WTC11 (cell line): Measurements from ENCODE around the gene PHYHD1.

ENCODE experiments used
- CREB1 ChIP-seq: sonication (generic); formaldehyde crosslinking; IDR thresholded peaks from 2 replicates; pipeline ENCODE4 v1.8.0; 2023; ENCODE audit warnings: mild to moderate bottlenecking, missing genetic modification reagents
- ETV6 ChIP-seq: sonication (generic); formaldehyde crosslinking; IDR thresholded peaks from 2 replicates; pipeline ENCODE4 v1.8.1; 2022; ENCODE audit warnings: mild to moderate bottlenecking, missing genetic modification reagents
- IRF2 ChIP-seq: sonication (generic); formaldehyde crosslinking; IDR thresholded peaks from 2 replicates; pipeline ENCODE4 v1.8.0; 2022; ENCODE audit warnings: low read depth, missing genetic modification reagents, borderline replicate concordance
- NFE2L1 ChIP-seq: sonication (generic); formaldehyde crosslinking; IDR thresholded peaks from 2 replicates; pipeline ENCODE4 v1.8.1; 2023; ENCODE audit warnings: missing genetic modification reagents
- SP1 ChIP-seq: sonication (generic); formaldehyde crosslinking; conservative IDR thresholded peaks from 2 replicates; pipeline ENCODE4 v1.8.1; 2022; ENCODE audit warnings: missing genetic modification reagents
- ZNF263 ChIP-seq: sonication (generic); formaldehyde crosslinking; IDR thresholded peaks from 2 replicates; pipeline ENCODE4 v1.8.1; 2022; ENCODE audit warnings: low read depth, mild to moderate bottlenecking, moderate library complexity, missing genetic modification reagents
- TF ChIP-seq, protein P1 (sequence below): fragments of 200-600 bp; IDR thresholded peaks from 2 replicates; pipeline ENCODE4 v1.8.0; 2022; ENCODE audit warnings: antibody characterized with exemption
- TF ChIP-seq, protein P2 (sequence below): sonication (generic); formaldehyde crosslinking; IDR thresholded peaks from 2 replicates; pipeline ENCODE4 v1.8.1; 2023; ENCODE audit warnings: mild to moderate bottlenecking, missing genetic modification reagents
- TF ChIP-seq, protein P3 (sequence below): sonication (generic); formaldehyde crosslinking; IDR thresholded peaks from 2 replicates; pipeline ENCODE4 v1.8.1; 2023; ENCODE audit warnings: mild to moderate bottlenecking, missing genetic modification reagents, moderate library complexity
- TF ChIP-seq, protein P4 (sequence below): sonication (generic); formaldehyde crosslinking; IDR thresholded peaks from 2 replicates; pipeline ENCODE4 v1.8.1; 2022; ENCODE audit warnings: low read depth, missing genetic modification reagents, borderline replicate concordance

DNA sequence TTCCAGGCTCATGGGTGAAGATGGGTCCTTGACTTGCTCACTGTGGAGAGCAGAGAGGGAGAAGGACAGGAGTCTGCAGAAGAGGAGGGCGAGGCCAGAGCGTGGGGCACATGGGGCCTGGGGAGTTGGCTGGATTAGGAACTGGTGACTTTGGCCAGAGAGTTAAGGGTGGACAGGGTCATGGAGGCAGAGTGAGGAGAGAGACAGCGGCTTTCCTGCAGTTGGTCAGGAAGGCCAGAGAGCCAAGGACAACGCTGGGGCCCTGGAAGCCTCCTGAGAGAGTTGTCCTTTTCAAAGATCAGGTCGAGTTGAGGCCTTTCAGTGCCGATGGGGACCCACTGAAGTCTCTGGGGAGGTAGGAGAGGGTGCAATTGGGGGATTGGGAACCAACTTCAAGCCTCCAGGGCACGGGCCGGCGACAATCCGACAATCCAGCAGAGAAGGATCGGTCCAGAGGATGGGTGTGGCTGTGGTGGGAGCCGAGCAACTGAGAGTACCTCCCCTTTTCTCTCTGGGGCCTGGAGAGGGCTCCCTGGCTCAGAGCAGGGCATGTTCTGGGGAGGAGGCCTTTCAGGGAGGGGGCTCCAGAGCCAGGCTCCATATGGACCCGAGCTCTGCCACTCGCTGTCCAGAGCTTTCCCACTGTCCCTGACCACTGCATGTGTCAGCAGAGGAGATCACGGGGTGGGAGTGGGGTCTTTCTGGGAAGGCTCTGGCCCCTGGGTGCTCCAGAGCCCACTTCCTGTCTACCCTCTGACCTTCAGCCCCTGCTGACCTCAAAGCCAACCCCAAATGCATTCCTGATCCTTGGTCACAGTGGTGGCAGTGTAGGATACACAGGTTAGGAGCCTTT is 7.5 kb upstream of the PHYHD1 start:
- TF ChIP-seq, protein P1, sequence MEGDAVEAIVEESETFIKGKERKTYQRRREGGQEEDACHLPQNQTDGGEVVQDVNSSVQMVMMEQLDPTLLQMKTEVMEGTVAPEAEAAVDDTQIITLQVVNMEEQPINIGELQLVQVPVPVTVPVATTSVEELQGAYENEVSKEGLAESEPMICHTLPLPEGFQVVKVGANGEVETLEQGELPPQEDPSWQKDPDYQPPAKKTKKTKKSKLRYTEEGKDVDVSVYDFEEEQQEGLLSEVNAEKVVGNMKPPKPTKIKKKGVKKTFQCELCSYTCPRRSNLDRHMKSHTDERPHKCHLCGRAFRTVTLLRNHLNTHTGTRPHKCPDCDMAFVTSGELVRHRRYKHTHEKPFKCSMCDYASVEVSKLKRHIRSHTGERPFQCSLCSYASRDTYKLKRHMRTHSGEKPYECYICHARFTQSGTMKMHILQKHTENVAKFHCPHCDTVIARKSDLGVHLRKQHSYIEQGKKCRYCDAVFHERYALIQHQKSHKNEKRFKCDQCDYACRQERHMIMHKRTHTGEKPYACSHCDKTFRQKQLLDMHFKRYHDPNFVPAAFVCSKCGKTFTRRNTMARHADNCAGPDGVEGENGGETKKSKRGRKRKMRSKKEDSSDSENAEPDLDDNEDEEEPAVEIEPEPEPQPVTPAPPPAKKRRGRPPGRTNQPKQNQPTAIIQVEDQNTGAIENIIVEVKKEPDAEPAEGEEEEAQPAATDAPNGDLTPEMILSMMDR: no peak
- TF ChIP-seq, protein P2, sequence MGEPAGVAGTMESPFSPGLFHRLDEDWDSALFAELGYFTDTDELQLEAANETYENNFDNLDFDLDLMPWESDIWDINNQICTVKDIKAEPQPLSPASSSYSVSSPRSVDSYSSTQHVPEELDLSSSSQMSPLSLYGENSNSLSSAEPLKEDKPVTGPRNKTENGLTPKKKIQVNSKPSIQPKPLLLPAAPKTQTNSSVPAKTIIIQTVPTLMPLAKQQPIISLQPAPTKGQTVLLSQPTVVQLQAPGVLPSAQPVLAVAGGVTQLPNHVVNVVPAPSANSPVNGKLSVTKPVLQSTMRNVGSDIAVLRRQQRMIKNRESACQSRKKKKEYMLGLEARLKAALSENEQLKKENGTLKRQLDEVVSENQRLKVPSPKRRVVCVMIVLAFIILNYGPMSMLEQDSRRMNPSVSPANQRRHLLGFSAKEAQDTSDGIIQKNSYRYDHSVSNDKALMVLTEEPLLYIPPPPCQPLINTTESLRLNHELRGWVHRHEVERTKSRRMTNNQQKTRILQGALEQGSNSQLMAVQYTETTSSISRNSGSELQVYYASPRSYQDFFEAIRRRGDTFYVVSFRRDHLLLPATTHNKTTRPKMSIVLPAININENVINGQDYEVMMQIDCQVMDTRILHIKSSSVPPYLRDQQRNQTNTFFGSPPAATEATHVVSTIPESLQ (CRISPR knock-in tag): no peak
- TF ChIP-seq, protein P3, sequence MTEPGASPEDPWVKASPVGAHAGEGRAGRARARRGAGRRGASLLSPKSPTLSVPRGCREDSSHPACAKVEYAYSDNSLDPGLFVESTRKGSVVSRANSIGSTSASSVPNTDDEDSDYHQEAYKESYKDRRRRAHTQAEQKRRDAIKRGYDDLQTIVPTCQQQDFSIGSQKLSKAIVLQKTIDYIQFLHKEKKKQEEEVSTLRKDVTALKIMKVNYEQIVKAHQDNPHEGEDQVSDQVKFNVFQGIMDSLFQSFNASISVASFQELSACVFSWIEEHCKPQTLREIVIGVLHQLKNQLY (CRISPR knock-in tag): no peak
- TF ChIP-seq ETV6 (CRISPR knock-in tag): no peak
- TF ChIP-seq ZNF263 (CRISPR knock-in tag): no peak
- no peak for TF ChIP-seq NFE2L1
- no peak for TF ChIP-seq SP1 (CRISPR knock-in tag)
- TF ChIP-seq, protein P4, sequence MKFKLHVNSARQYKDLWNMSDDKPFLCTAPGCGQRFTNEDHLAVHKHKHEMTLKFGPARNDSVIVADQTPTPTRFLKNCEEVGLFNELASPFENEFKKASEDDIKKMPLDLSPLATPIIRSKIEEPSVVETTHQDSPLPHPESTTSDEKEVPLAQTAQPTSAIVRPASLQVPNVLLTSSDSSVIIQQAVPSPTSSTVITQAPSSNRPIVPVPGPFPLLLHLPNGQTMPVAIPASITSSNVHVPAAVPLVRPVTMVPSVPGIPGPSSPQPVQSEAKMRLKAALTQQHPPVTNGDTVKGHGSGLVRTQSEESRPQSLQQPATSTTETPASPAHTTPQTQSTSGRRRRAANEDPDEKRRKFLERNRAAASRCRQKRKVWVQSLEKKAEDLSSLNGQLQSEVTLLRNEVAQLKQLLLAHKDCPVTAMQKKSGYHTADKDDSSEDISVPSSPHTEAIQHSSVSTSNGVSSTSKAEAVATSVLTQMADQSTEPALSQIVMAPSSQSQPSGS: no peak
- no peak for TF ChIP-seq CREB1
- no peak for TF ChIP-seq IRF2
